Measurements from ENCODE around the gene MYO10.

DNA sequence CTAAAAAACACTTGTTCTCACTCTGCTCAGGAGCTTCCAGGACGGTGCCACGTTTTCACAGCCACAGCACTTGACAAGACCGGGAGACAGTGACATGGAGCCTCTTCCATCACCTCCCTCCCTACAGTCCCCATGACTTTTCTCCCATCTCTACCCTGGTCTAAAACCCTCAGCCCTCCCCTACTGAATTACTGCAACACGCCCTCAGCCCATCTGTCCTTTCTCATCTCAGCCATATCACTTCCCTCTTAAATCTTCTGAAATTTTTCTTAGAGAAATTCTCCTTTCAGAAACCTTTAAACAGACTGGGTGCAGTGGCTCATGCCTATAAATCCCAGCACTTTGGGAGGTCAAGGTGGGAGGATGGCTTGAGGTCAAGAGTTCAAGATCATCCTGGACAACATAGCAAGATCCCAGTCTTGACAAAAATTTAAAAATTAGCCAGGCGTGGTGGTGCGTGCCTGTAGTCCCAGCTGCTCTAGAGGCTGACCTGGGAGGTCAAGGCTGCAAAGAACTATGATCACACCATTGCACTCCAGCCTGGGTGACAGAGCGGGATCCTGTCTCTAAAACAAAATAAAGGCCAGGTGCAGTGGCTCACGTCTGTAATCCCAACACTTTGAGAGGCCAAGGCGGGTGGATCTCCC is 125.8 kb downstream of the MYO10 start:
- TF ChIP-seq ZNF565 (CRISPR knock-in tag; conservative IDR thresholded peaks at IDR 0.05; ENCODE audit: low read depth) (no peak), TCF4 (CRISPR knock-in tag; IDR thresholded peaks at IDR 0.05; ENCODE audit: borderline replicate concordance) (no peak), PATZ1 (CRISPR knock-in tag; IDR thresholded peaks at IDR 0.05; ENCODE audit: borderline replicate concordance) (no peak), ARNTL (CRISPR knock-in tag; IDR thresholded peaks at IDR 0.05; ENCODE audit: borderline replicate concordance, low read depth) (no peak), POU6F1 (CRISPR knock-in tag; IDR thresholded peaks at IDR 0.05; ENCODE audit: borderline replicate concordance, low read depth) (no peak), SNAI2 (CRISPR knock-in tag; IDR thresholded peaks at IDR 0.05) (no peak), RARB (CRISPR knock-in tag; IDR thresholded peaks at IDR 0.05) (no peak), TOX (CRISPR knock-in tag; IDR thresholded peaks at IDR 0.05; ENCODE audit: borderline replicate concordance) (no peak)
